Measurements from ENCODE around the gene TNS4.

TNS4 gene

DNA sequence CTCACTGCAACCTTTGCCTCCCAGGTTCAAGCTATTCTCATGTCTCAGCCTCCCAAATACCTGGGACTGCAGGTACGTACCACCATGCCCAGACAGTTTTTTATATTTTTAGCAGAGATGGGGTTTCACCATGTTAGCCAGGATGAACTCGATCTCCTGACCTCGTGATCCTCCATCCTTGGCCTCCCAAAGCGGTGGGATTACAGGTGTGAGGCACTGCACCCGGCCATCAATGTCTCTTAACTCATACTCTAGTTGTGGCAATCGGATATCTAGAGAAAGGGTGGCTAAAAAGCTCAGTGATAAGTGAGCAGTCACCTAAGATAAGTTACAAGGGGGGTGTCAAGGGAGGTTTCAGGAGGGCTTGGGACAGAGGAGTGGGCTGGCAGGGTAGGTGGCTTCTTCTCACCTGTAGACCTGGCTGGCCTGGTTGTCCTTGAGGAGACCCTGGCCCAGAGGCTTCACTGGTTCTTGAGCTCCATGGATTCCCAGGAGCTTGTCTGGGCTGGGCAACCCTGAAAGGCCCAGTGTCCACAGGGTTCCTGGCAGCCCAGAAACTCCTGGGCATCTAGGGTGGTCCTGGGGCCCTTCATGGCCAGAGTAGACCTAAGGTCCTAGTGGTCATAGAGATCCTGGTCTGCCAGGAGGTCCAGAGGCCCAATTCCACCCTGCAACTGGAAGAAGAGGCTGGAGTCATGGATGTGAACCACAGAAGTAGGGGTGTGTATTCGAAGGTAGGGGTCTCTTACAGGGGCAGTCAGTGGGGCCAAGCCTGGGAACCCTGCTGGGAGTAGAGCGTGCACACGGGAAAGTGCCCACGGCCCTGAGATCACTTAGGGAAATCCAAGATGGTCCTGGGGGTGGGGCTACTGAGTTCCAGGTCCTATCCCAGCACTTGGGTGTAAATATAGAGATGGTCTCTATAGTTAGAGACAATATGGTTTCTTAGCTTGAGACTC lies 70.9 kb downstream of the TNS4 start:
- H4K20me1 ChIP-seq: no peaks in the 10 kb centered on the region
- H3K4me3 ChIP-seq: no peak overlapping the region
- no peak overlapping the region for H3K4me2 ChIP-seq
- no peak overlapping the region for H3K27ac ChIP-seq
- no peaks in the 10 kb centered on the region for H3K36me3 ChIP-seq
- no peaks in the 10 kb centered on the region for H3K27me3 ChIP-seq
- H3K9ac ChIP-seq: no peak overlapping the region
- TF ChIP-seq Cebpa-rat (IDR thresholded peaks at IDR 0.05): no peak
- H3K4me1 ChIP-seq: peaks cover 19% of the 10 kb centered on the region
- peaks cover 13% of the 10 kb centered on the region for H3K9me3 ChIP-seq

DNA sequence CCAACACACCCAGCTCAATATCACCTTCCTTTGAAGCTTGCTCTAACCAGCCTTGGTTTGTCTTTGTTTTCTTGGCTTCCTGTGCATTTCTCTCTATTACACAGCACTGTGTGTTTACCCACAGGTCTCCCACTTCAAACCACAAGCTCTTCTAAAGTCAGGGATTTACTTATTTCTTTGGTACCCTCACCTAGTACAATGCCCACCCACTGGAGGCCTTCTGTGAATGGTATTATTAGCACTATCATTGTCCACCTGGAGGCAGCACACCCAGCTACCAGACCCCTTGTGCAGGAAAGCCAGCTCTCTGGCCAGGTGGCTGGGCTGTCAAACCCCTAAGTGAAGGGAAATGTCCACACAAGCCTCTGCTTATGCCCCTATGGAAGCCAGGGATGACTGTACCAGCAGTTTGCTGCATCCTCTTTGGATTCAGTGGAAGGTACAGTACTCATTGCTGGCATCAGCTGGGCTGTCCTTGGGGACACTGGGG lies 74.4 kb downstream of the TNS4 start:
- peak overlapping the region; percentile 29 for H3K4me2 ChIP-seq
- no peak for TF ChIP-seq Cebpa-rat (IDR thresholded peaks at IDR 0.05)
- H4K20me1 ChIP-seq: no peaks in the 10 kb centered on the region
- peaks cover 13% of the 10 kb centered on the region for H3K9me3 ChIP-seq
- peaks cover 22% of the 10 kb centered on the region for H3K4me1 ChIP-seq
- no peak overlapping the region for H3K9ac ChIP-seq
- H3K27me3 ChIP-seq: no peaks in the 10 kb centered on the region
- H3K4me3 ChIP-seq: no peak overlapping the region
- 0 out of 2 replicates have a peak overlapping the region, but pooled peaks have one; percentile 24 for H3K27ac ChIP-seq
- no peaks in the 10 kb centered on the region for H3K36me3 ChIP-seq

All from BLaER1 (cell line).